Measurements from ENCODE around the gene TMEM132D.

TMEM132D gene

DNA sequence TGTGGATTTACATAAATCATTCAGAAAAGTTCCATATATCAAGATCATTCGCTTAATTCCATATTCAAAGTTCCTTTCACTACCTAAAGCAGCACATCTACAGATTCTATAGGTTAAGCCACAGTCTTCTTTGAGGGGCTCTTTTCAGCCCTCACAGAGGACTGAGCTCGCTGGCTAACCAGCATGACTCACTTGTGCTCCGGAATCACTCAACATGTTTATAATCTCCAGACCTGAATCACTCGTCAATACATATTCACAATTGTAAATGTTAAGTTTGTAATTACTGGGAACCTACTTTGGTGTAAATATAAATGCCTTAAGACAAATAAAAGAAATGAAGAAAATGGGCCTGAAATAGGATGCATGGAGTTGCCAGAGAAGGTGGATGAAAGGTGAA lies 315.7 kb downstream of the TMEM132D start:
- in situ Hi-C loops (cut with MboI; ENCODE audit: low sequenced_read_pairs): no loop called here
- Histone ChIP-seq H3K36me3 (replicated peaks) (no peaks in the 10 kb centered on the region), H3K9me3 (no peaks in the 10 kb centered on the region), H3K27me3 (ENCODE audit: low read depth) (no peaks in the 10 kb centered on the region), H3K4me1 (no peaks in the 10 kb centered on the region), H3K4me3 (no peak overlapping the region)
- no peak for DNase-seq (ENCODE audit: low spot score in 2 of 2)

DNA sequence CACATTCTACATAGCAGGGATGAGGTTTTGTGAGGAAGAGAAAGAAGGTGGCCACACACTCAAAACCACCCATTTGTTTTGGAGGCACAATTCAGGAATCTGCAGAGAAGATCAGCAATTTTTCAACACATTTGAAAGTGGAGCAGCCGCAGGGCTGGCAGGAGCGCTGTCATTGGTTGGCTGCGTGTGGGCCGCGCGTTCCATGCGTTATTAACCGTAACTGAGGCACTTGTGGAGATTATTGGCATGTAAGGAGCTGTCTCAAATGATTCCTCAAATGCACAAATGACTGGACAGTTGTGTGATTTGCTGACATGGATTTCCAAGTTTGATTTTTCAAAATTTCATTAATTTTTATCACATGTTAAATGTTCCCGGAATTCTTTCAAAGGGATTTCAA lies 318.5 kb downstream of the TMEM132D start:
- no peak overlapping the region for H3K4me3 ChIP-seq
- no peaks in the 10 kb centered on the region for H3K9me3 ChIP-seq
- no peak for DNase-seq (ENCODE audit: low spot score in 2 of 2)
- no peaks in the 10 kb centered on the region for H3K4me1 ChIP-seq
- no peaks in the 10 kb centered on the region for H3K36me3 ChIP-seq (replicated peaks)
- no peaks in the 10 kb centered on the region for H3K27me3 ChIP-seq (ENCODE audit: low read depth)
- in situ Hi-C loops (cut with MboI; ENCODE audit: low sequenced_read_pairs): no loop called here

DNA sequence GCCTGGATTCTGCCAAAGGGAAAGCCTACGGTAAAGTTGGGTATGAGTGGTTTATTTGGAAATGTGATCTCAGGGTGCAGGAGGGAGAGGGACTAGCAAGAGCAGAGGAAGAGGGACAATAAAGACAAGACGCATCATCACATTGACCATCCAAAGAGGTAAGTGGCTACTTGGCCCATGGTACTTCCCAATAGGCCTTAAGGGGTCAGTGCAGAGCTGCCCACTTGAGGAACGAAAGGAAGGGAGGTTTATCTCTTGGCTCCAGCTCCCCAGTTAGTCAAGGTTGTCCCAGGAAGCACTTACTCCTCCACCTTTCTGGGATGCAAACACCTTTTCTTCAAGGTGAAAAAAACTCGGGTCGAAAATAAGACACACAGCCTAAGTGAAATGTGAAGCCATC lies 323.9 kb downstream of the TMEM132D start:
- no peaks in the 10 kb centered on the region for H3K9me3 ChIP-seq
- in situ Hi-C loops (cut with MboI; ENCODE audit: low sequenced_read_pairs): no loop called here
- no peaks in the 10 kb centered on the region for H3K27me3 ChIP-seq (ENCODE audit: low read depth)
- no peak for DNase-seq (ENCODE audit: low spot score in 2 of 2)
- H3K4me1 ChIP-seq: no peaks in the 10 kb centered on the region
- no peak overlapping the region for H3K4me3 ChIP-seq
- no peaks in the 10 kb centered on the region for H3K36me3 ChIP-seq (replicated peaks)

DNA sequence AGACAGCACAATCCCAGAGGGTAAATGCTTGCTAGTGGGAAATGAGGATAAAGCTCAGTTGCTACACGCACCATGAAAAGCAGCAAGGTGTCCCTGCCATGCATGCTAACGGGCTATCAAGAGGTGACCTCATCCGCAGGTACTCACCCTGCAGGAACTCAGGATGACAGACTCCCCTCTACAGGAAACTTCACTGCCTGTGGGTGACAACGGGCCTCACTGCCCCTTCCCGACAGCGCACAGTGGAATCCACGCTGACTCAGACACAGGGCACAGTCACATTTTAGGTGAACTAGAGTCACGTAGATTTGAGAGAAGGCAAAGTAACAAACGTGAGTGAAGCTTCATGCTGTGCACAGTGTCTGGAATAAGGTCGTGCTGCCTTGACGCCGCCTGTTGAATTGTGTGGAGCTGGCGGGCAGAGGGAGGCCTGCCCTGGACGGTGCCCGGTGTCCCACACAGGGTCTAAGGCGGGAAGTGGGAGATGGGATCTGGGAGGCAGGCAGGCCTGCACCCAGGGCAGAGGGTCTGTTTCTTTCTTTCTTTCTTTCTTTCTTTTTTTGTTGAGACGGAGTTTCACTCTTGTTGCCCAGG lies 331.8 kb downstream of the TMEM132D start:
- H3K4me3 ChIP-seq: no peak overlapping the region
- H3K9me3 ChIP-seq: 0 out of 2 replicates have a peak, but pooled peaks cover 2% of the 10 kb centered on the region
- in situ Hi-C loops (cut with MboI; ENCODE audit: low sequenced_read_pairs): no loop called here
- H3K4me1 ChIP-seq: no peaks in the 10 kb centered on the region
- no peaks in the 10 kb centered on the region for H3K27me3 ChIP-seq (ENCODE audit: low read depth)
- no peak for DNase-seq (ENCODE audit: low spot score in 2 of 2)
- H3K36me3 ChIP-seq (replicated peaks): no peaks in the 10 kb centered on the region

DNA sequence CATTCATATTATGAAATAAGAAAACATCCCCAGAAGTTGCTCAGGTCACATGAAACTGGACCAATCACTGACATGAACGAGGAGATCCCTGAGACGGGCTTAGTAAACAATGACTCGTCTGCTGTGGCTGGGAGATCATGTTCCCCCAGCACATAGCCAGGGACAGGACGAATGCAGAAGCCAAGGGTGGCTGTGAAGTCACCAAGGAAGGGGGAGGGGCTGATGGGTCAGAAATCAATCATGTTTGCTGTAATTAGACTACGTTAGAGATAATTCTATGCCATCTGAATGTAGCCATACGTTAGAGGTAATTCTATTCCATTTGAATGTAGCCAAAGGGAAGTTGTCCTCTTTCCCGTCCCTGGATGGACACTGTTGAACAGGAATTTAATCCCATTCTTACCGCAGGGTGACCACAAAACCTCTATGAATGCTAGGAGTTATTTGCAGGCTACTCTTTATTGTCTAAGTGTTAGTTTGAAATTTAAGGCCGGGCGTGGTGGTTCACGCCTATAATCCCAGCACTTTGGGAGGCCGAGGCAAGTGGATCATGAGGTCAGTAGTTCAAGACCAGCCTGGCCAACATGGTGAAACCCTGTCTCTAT lies 332.9 kb downstream of the TMEM132D start:
- DNase-seq (ENCODE audit: low spot score in 2 of 2): no peak
- H3K36me3 ChIP-seq (replicated peaks): no peaks in the 10 kb centered on the region
- H3K27me3 ChIP-seq (ENCODE audit: low read depth): no peaks in the 10 kb centered on the region
- H3K4me3 ChIP-seq: no peak overlapping the region
- H3K9me3 ChIP-seq: 0 out of 2 replicates have a peak, but pooled peaks cover 2% of the 10 kb centered on the region
- in situ Hi-C loops (cut with MboI; ENCODE audit: low sequenced_read_pairs): no loop called here
- H3K4me1 ChIP-seq: no peaks in the 10 kb centered on the region

DNA sequence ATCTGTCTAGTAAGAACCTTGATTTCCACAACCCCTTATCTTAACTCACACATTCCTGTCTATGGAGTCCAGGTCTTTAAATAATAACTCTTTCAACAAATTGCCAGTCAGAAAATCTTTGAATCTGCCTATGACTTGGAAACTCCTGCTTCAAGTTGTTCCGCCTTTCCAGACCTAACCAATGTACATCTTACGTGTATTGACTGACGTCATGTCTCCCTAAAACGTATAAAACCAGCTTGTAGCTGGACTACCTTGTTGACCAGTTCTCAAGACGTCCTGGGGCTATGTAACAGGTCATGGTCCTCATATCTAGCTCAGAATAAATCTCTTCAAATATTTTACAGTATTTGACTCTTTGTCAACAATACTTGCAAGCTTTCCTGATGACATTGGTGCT lies 337.0 kb downstream of the TMEM132D start:
- Histone ChIP-seq H3K4me1 (no peaks in the 10 kb centered on the region), H3K9me3 (0 out of 2 replicates have a peak, but pooled peaks cover 2% of the 10 kb centered on the region), H3K27me3 (ENCODE audit: low read depth) (no peaks in the 10 kb centered on the region), H3K4me3 (no peak overlapping the region), H3K36me3 (replicated peaks) (no peaks in the 10 kb centered on the region)
- no peak for DNase-seq (ENCODE audit: low spot score in 2 of 2)
- in situ Hi-C loops (cut with MboI; ENCODE audit: low sequenced_read_pairs): no loop called here

DNA sequence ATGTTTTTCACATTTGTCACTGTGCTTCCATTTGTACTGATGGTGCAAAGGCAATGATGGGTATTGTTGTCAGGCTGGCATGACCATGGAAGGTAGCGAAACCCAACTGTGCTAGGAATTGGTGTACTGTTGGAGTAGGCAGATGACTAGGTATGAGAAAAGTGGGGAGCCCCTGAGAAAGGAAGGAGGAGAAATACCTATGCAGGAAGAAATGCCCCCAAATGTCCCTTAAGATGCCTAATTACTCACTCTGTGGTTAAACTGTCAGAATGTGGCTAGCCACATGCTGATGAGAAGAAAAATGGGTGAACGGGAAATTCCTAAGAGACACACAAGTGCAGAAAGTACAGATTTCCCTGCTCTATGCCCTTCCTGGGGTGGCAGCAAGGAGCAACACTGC lies 339.1 kb downstream of the TMEM132D start:
- H3K4me1 ChIP-seq: no peaks in the 10 kb centered on the region
- H3K9me3 ChIP-seq: peaks cover 2% of the 10 kb centered on the region; the same call in 1 of the 2 replicates
- no peaks in the 10 kb centered on the region for H3K36me3 ChIP-seq (replicated peaks)
- in situ Hi-C loops (cut with MboI; ENCODE audit: low sequenced_read_pairs): no loop called here
- H3K4me3 ChIP-seq: no peak overlapping the region
- DNase-seq (ENCODE audit: low spot score in 2 of 2): no peak
- H3K27me3 ChIP-seq (ENCODE audit: low read depth): no peaks in the 10 kb centered on the region

DNA sequence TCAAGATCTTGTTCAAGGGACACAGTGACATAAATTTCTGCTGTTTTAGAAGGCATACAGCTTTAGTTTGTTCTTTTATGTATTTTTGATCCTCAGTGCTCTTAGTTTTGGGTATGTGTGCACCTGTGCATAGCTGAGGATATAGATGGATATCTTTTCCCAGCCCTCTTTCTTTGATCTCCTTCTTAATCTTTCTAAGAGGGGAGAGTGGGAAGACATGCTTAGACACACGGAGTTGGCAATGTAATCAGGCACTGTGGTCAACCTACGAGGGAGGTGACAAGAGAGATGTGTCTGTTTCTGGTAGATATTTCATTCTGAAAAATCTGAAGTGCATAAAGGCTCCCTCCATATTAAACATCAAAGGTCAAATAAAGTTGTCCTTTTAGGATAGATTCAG lies 340.6 kb downstream of the TMEM132D start:
- Histone ChIP-seq H3K4me3 (no peak overlapping the region), H3K36me3 (replicated peaks) (no peaks in the 10 kb centered on the region), H3K4me1 (no peaks in the 10 kb centered on the region), H3K9me3 (no peaks in the 10 kb centered on the region; the same call in 1 of the 2 replicates), H3K27me3 (ENCODE audit: low read depth) (no peaks in the 10 kb centered on the region)
- no peak for DNase-seq (ENCODE audit: low spot score in 2 of 2)
- in situ Hi-C loops (cut with MboI; ENCODE audit: low sequenced_read_pairs): no loop called here

DNA sequence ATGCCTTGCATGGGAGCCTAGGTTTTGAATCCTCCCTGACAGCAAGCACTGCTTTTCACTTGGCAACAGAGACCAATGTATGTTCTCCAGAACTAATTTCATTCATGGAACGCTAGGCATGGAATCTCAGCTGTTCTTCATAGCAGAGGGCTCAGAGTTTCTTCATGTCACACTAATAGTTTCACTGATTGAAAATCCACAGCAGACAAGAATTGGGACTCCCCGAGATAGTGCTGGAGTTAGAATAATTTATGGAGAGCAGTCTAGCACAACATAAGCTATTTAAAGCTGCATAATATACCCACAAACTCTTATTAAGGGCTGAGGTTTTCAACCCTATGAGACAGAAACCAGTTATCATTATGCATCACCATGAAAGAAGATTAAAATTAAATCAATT lies 342.5 kb downstream of the TMEM132D start:
- Histone ChIP-seq H3K27me3 (ENCODE audit: low read depth) (no peaks in the 10 kb centered on the region), H3K36me3 (replicated peaks) (no peaks in the 10 kb centered on the region), H3K4me1 (no peaks in the 10 kb centered on the region), H3K4me3 (no peak overlapping the region), H3K9me3 (no peaks in the 10 kb centered on the region; the same call in 1 of the 2 replicates)
- in situ Hi-C loops (cut with MboI; ENCODE audit: low sequenced_read_pairs): no loop called here
- no peak for DNase-seq (ENCODE audit: low spot score in 2 of 2)

DNA sequence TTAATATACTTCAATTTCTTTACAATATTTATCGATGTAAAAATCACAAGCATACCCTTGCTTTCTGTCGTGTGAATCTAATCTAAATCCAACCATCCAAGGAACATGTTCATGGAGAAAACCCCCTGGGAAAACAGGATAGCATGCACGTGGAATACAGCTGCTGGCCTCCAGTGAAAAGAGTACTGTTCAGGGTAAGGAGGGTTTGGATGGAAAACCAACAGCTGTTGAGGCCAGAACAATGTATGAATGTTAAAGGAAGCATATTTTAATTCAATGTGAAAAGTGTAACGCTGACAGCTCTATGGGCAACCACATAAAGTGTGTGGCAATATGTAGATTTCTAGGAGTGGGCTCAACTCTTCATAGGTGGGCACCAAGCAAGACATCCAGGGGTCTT lies 344.0 kb downstream of the TMEM132D start:
- in situ Hi-C loops (cut with MboI; ENCODE audit: low sequenced_read_pairs): no loop called here
- DNase-seq (ENCODE audit: low spot score in 2 of 2): no peak
- H3K4me1 ChIP-seq: no peaks in the 10 kb centered on the region
- H3K36me3 ChIP-seq (replicated peaks): no peaks in the 10 kb centered on the region
- no peaks in the 10 kb centered on the region; the same call in 1 of the 2 replicates for H3K9me3 ChIP-seq
- H3K4me3 ChIP-seq: no peak overlapping the region
- no peaks in the 10 kb centered on the region for H3K27me3 ChIP-seq (ENCODE audit: low read depth)

DNA sequence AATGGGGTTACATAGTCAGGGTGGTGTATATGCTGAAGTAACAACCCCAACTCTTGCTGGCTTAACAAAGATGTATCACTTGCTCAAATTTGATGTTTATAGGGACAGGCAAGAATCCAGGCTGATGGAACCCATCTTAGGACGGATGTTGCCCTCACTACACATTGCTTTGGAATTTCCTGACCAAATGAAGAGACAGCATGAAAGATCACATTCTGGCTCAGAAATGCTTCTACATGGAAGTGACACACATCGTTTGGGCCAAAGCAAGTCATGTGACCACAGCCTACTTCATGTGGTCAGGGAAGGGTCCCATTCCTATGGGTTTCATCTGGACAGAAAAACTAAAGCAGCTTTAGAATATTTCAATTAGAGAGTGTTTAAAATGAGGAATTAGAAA lies 345.8 kb downstream of the TMEM132D start:
- in situ Hi-C loops (cut with MboI; ENCODE audit: low sequenced_read_pairs): no loop called here
- no peak for DNase-seq (ENCODE audit: low spot score in 2 of 2)
- Histone ChIP-seq H3K36me3 (replicated peaks) (no peaks in the 10 kb centered on the region), H3K4me3 (no peak overlapping the region), H3K4me1 (no peaks in the 10 kb centered on the region), H3K27me3 (ENCODE audit: low read depth) (no peaks in the 10 kb centered on the region), H3K9me3 (no peaks in the 10 kb centered on the region; the same call in 1 of the 2 replicates)

DNA sequence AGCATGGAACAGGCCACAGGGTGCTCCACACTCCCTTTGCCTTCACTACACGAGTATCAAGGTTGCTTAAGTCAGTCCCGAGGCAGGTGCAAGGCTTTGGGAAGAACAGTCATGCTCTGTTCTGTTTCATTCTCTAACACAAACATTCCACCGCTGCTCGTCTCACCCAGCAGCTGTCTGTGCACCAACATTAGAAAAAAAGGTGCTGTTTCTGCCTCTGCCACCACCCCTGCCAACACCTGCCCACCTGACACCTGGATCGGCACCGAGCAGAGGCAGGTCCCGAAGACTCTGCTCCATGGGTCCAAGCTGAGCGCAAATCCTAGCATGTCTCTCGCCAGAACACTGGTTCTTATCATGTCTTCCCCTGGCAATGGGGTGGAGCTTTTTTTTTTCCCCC lies 347.7 kb downstream of the TMEM132D start:
- Histone ChIP-seq H3K4me3 (no peak overlapping the region), H3K36me3 (replicated peaks) (no peaks in the 10 kb centered on the region), H3K9me3 (no peaks in the 10 kb centered on the region; the same call in 1 of the 2 replicates), H3K4me1 (no peaks in the 10 kb centered on the region), H3K27me3 (ENCODE audit: low read depth) (no peaks in the 10 kb centered on the region)
- in situ Hi-C loops (cut with MboI; ENCODE audit: low sequenced_read_pairs): no loop called here
- no peak for DNase-seq (ENCODE audit: low spot score in 2 of 2)

DNA sequence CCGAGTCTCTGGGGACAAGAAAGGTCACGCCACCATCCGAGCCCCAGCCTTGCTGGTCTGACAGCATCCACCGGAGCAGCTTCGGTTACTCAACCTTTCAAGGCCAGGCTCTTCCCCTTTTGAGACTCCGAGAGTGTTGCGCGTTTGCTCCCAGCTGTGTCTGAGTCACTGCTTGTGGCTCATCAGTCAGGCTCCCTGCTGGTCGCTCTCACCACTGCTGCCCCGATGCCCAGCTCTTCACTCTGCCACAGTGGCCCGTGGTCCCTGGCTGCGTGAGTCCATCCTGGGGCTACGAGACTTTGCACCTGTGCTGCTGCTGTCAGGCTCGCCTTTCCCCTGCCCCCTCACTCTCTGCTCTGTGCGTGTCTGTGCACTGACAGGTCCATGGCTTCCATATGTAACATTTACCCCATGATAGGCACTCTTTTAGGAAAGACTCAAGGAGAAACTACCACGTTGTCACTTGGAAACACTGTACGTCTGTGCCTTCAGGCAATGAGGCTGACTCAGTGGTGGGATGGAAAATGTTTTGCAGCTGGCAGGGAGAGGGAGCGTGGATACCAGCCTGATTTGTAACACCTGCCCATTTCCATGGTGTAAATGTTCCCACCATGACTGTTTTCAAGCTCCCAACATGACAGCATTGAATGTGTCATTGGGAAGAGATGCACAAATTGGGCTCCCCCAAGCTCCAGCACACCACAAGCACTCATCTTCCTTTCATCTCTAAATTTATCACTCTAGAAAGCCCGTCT lies 350.7 kb downstream of the TMEM132D start:
- in situ Hi-C loops (cut with MboI; ENCODE audit: low sequenced_read_pairs): no loop called here
- no peaks in the 10 kb centered on the region for H3K4me1 ChIP-seq
- H3K27me3 ChIP-seq (ENCODE audit: low read depth): no peaks in the 10 kb centered on the region
- H3K4me3 ChIP-seq: no peak overlapping the region
- H3K36me3 ChIP-seq (replicated peaks): no peaks in the 10 kb centered on the region
- H3K9me3 ChIP-seq: 0 out of 2 replicates have a peak, but pooled peaks cover 2% of the 10 kb centered on the region
- no peak for DNase-seq (ENCODE audit: low spot score in 2 of 2)

DNA sequence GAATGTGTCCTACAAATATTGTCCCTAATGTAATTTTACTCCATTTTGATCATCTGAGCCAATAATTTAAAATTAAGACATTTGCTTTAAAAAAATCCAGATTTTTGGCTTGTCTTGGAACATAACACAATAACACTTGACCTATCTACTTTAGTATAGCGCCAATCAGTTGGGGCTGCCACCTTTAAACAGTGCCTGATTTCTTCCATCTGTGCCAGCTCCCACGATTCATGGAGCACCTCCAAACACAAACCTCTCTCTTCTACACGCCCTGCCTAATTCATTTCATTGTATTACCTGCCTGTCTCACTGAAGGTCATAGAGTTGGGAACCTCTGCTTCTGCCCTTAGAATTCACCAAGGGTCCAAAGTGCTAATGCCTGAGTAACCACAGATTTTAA lies 352.4 kb downstream of the TMEM132D start:
- in situ Hi-C loops (cut with MboI; ENCODE audit: low sequenced_read_pairs): no loop called here
- Histone ChIP-seq H3K36me3 (replicated peaks) (no peaks in the 10 kb centered on the region), H3K4me3 (no peak overlapping the region), H3K9me3 (0 out of 2 replicates have a peak, but pooled peaks cover 2% of the 10 kb centered on the region), H3K4me1 (no peaks in the 10 kb centered on the region), H3K27me3 (ENCODE audit: low read depth) (no peaks in the 10 kb centered on the region)
- no peak for DNase-seq (ENCODE audit: low spot score in 2 of 2)

Measured in HAP-1 (cell line).